GM10248 (cell line): ENCODE measurements around the gene BACE2.

Experiments used
- CTCF ChIA-PET: fragments of 300-600 bp; sonication (Branson Sonifier 250); formaldehyde crosslinking; extraction: SDS; loops from one replicate; lab custom pipeline; 2021; ENCODE audit warnings: antibody characterized with exemption; lab: Yijun Ruan, JAX
- POLR2A ChIA-PET: fragments of 350-650 bp; sonication (Branson Sonifier 250); formaldehyde crosslinking; extraction: SDS; loops from one replicate; lab custom pipeline; 2020; ENCODE audit warnings: antibody characterized with exemption; lab: Yijun Ruan, JAX
- DNase-seq: peaks from one replicate; pipeline ENCODE4 v3.0.0; 2012; ENCODE audit errors: extremely low spot score
- TF ChIP-seq, protein P1 (sequence below): IDR thresholded peaks from 2 replicates; pipeline ENCODE4 v1.5.1; 2012; ENCODE audit warnings: mild to moderate bottlenecking, low read depth; ENCODE audit errors: extremely low read depth, missing control alignments, control extremely low read depth

The BACE2 gene

DNA sequence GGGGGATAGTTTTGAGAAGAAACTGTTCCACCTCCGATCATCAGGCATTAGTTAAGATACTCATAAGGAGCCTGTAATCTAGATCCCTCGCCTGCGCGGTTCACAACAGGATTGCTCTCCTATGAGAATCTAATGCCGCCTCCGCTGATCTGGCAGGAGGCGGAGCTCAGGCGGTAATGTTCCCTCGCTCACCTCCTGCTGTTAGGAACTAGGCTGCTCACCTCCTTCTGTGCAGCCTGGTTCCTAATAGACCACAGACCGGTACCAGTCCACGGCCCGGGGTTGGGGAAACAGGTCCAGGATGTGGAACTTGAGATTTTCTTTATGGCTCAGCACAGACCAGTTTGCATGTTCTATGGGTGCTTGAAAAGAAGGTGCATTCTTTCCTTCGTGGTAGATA is 121.5 kb downstream of the BACE2 start:
- ChIA-PET CTCF (no interaction called here), POLR2A (no interaction called here)
- TF ChIP-seq, protein P1, sequence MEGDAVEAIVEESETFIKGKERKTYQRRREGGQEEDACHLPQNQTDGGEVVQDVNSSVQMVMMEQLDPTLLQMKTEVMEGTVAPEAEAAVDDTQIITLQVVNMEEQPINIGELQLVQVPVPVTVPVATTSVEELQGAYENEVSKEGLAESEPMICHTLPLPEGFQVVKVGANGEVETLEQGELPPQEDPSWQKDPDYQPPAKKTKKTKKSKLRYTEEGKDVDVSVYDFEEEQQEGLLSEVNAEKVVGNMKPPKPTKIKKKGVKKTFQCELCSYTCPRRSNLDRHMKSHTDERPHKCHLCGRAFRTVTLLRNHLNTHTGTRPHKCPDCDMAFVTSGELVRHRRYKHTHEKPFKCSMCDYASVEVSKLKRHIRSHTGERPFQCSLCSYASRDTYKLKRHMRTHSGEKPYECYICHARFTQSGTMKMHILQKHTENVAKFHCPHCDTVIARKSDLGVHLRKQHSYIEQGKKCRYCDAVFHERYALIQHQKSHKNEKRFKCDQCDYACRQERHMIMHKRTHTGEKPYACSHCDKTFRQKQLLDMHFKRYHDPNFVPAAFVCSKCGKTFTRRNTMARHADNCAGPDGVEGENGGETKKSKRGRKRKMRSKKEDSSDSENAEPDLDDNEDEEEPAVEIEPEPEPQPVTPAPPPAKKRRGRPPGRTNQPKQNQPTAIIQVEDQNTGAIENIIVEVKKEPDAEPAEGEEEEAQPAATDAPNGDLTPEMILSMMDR = no peak
- no peak for DNase-seq

DNA sequence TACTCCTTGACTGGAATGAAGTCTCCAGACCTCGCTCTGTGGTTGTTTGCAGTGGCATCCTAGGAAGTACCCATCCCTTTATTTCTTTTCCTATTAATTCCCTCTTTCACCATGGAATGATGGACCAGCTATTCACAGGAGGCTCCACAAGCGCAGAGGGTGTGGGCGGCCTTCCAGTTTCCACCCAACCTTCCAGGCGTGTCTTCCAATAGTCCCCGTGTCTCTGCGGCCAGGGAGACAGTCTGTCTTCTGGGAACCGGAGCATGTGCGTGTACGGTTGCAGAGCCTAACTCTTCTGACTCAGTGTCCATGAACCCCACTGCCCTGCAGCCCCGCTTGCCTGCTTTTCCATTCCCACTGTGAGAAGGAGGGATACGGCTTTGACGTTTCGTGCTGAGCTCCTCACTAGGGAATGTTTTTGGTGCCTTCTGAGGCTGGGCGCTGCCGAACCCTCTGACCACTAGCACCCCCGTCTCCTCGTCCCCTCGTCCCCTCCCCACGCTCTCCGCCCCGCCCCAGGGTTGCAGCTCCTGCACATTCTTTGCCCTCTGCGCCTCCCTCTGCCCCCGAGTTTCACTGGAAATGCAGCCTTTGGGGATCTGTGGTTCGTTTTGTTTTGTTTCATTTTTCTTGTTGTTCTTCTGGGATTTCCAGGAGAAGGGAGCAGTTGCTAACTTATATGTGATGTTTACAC is 122.3 kb downstream of the BACE2 start:
- CTCF ChIA-PET = interaction anchor here (1.5 kb wide), 1 partner anchor 10 kb away, joined by 3 read pairs; no protein-coding TSS in a partner anchor
- POLR2A ChIA-PET = no interaction called here
- no peak for DNase-seq
- TF ChIP-seq, protein P1 = no peak

- TF ChIP-seq, protein P1 = no peak
- CTCF ChIA-PET = interaction anchor here (1.0 to 1.3 kb wide), 2 partner anchors 12 to 130 kb away, joined by 3 read pairs; no protein-coding TSS in a partner anchor
Observed at GRCh38 chr21:41294548-41295231, 126.7 kb downstream of the BACE2 start.

GRCh38 chr21:41295721-41296254 is 127.8 kb downstream of the BACE2 start:
- CTCF ChIA-PET = interaction anchor here (1.0 to 1.2 kb wide), 2 partner anchors 13 to 521 kb away, joined by 3 to 5 read pairs; no protein-coding TSS in a partner anchor
- DNase-seq = no peak
- TF ChIP-seq, protein P1 = no peak
- POLR2A ChIA-PET = no interaction called here

More at GRCh38 chr21:41294548-41295231, 126.7 kb downstream of the BACE2 start:
- POLR2A ChIA-PET = no interaction called here
- no peak for DNase-seq

DNA sequence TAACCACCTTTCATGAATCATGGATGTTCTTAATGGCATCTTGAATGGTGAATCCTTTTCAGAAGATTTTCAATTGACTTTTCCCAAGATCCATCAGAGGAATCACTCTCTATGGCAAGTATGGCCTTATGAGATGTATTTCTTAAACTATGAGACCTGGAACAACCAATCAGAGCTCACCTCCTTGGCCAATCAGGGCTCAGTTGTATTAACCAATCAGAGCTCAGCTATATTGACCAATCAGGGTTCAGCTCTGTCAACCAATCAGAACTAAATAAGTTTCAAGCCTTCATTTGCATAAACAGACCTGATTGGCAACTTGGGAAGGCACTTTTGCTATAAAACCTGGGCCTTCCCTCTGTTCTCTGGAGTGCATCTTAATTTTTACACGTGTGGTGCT is 135.0 kb downstream of the BACE2 start:
- CTCF ChIA-PET = interaction anchor here (1.4 kb wide), 1 partner anchor 20 kb away, joined by 3 read pairs; no protein-coding TSS in a partner anchor
- DNase-seq = no peak

More for the DNA sequence above, 135.0 kb downstream of the BACE2 start:
- TF ChIP-seq, protein P1 = no peak
- POLR2A ChIA-PET = no interaction called here
